ENCODE data around the gene GPR156. TPM values are rescaled to one million over a fixed set of nuclear protein-coding genes. Genes with fewer than 3 reads are reported as not detected.
A peak's percentile ranks its signal among the peaks of the same experiment; 100 is the strongest.

Gene GPR156
- total and polyA plus RNA-seq, 2 of the 4 experiments (the other 2 are of a cell fraction) = 0.09 to 0.18 TPM

GRCh38 chr3:120177151-120177550 is 107.9 kb downstream of the GPR156 start:
- BruUV-seq (replicated peaks) = no TSS peak
- H2AK5ac ChIP-seq (ENCODE audit: low read depth, low read length) = peak overlapping the region; percentile 33; the same call in 1 of the 2 replicates
- H3K9me1 ChIP-seq (ENCODE audit: insufficient read depth, low read length) = peaks cover 11% of the 10 kb centered on the region
- H2AFZ ChIP-seq (replicated peaks; ENCODE audit: low read length, poor library complexity) = peak overlapping the region; percentile 79
- peak overlapping the region; percentile 91 to 96 for H4K8ac ChIP-seq (ENCODE audit: low read depth in 2 of 2, low read length in 2 of 2)
- POLR2A ChIA-PET (ENCODE audit: unreplicated experiment) = interaction anchor here (0.9 kb wide), 1 partner anchor 82 kb away, joined by 5 read pairs; no protein-coding TSS in a partner anchor
- no peaks in the 10 kb centered on the region for H3K9me3 ChIP-seq (ENCODE audit: control insufficient read depth, insufficient read depth, low read length)
- peak overlapping the region; percentile 88 for H2BK5ac ChIP-seq (ENCODE audit: low read depth, low read length, poor library complexity, severe bottlenecking)
- peak overlapping the region; percentile 1 for H2AK9ac ChIP-seq (replicated peaks; ENCODE audit: low read depth, low read length, poor library complexity)
- peak overlapping the region; percentile 62 for H3K18ac ChIP-seq (ENCODE audit: low read depth, low read length)
- H3K79me1 ChIP-seq (ENCODE audit: low read depth in 1 of 2, low read length in 2 of 2) = peaks cover 0 to 9% of the 10 kb centered on the region in 2 experiments; a peak in 2 of 4 replicates
- no peaks in the 10 kb centered on the region for H4K20me1 ChIP-seq (ENCODE audit: insufficient read depth, low read length)
- dilution Hi-C loops (cut with HindIII; ENCODE audit: low sequenced_read_pairs, unreplicated experiment) (no loop called here), intact Hi-C loops (cut with micrococcal nuclease) (loop anchor here (1.0 kb wide), 1 partner anchor 84 kb away; no protein-coding TSS in a partner anchor), in situ Hi-C loops (cut with MboI; ENCODE audit: low sequenced_read_pairs) (no loop called here)
- peaks cover 15% of the 10 kb centered on the region for H3K4me1 ChIP-seq (ENCODE audit: control insufficient read depth, insufficient read depth, low read length)
- CTCF ChIA-PET = no interaction called here
- 0% methylated on average over 4 of the region's 6 CpGs; no CpG with 5 or more reads in 1 of the 2 experiments for WGBS, 2 experiments (ENCODE audit: extremely low coverage in 2 of 2, insufficient read length in 1 of 2)
- H3K27me3 ChIP-seq (ENCODE audit: control insufficient read depth, insufficient read depth, low read length) = no peaks in the 10 kb centered on the region
- peak overlapping the region; percentile 89 for H3K27ac ChIP-seq (ENCODE audit: insufficient read depth, low read length)
- peak overlapping the region; percentile 83 for H4K91ac ChIP-seq (ENCODE audit: insufficient read depth, low read depth, low read length)
- peak overlapping the region; percentile 51 for H3K9ac ChIP-seq (ENCODE audit: low read depth, low read length)
- peak overlapping the region; percentile 99 for H2BK120ac ChIP-seq (ENCODE audit: low read depth, low read length)
- peak overlapping the region; percentile 38 for H4K5ac ChIP-seq (ENCODE audit: low read depth, low read length)
- H3K56ac ChIP-seq (ENCODE audit: extremely low read depth, insufficient read depth, low read length) = peak overlapping the region; percentile 81
- H2BK15ac ChIP-seq (ENCODE audit: low read depth, low read length) = peak overlapping the region; percentile 98; the same call in 2 of the 3 replicates
- TF ChIP-seq MXI1 (IDR thresholded peaks at IDR 0.05; ENCODE audit: borderline replicate concordance, low read depth, low read length) (no peak), MAZ (IDR thresholded peaks at IDR 0.05; ENCODE audit: borderline replicate concordance, low read depth, low read length) (no peak), RFX5 (IDR thresholded peaks at IDR 0.05; ENCODE audit: low read depth, low read length) (no peak), RCOR1 (IDR thresholded peaks at IDR 0.05; ENCODE audit: insufficient replicate concordance, low read length) (no peak), FOS (IDR thresholded peaks at IDR 0.05; ENCODE audit: low read depth, low read length) (0 out of 2 replicates have a peak, but pooled peaks have one; percentile 2), MAFK (IDR thresholded peaks at IDR 0.05; ENCODE audit: low read depth, low read length) (no peak), SMC3 (IDR thresholded peaks at IDR 0.05; ENCODE audit: low read depth, low read length) (no peak)
- TF ChIP-seq, protein P1, sequence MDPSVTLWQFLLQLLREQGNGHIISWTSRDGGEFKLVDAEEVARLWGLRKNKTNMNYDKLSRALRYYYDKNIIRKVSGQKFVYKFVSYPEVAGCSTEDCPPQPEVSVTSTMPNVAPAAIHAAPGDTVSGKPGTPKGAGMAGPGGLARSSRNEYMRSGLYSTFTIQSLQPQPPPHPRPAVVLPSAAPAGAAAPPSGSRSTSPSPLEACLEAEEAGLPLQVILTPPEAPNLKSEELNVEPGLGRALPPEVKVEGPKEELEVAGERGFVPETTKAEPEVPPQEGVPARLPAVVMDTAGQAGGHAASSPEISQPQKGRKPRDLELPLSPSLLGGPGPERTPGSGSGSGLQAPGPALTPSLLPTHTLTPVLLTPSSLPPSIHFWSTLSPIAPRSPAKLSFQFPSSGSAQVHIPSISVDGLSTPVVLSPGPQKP (IDR thresholded peaks at IDR 0.05; ENCODE audit: borderline replicate concordance, low read depth, low read length) = no peak
- peak overlapping the region; percentile 44 for H3K23ac ChIP-seq (ENCODE audit: low read depth, low read length)
- ATAC-seq (ENCODE audit: low read depth) (peak; percentile 95), DNase-seq (peak; percentile 81)
- peak overlapping the region; percentile 93 for H3K4ac ChIP-seq (ENCODE audit: low read depth, low read length)
- H3K4me2 ChIP-seq (ENCODE audit: low read depth, low read length) = peak overlapping the region; percentile 72
- H3K14ac ChIP-seq (replicated peaks; ENCODE audit: low read depth, low read length) = peak overlapping the region; percentile 88
- no peak overlapping the region; the same call in 1 of the 2 replicates for H3K4me3 ChIP-seq (ENCODE audit: insufficient read depth, low read depth, low read length)
- H2BK20ac ChIP-seq (ENCODE audit: low read depth, low read length) = peak overlapping the region; percentile 73
- H3K36me3 ChIP-seq (ENCODE audit: control insufficient read depth, insufficient read depth, low read length) = no peaks in the 10 kb centered on the region
